ENCODE results near the gene SPNS2. TPM values are rescaled to one million over a fixed set of nuclear protein-coding genes. Genes with fewer than 3 reads are reported as not detected.

SPNS2 gene
- total RNA-seq, 1 experiment from 2014 or later, result 1.6 TPM

- no peak for ATAC-seq
- Histone ChIP-seq H3K27ac (ENCODE audit: low read depth, low read length) (no peak overlapping the region), H3K4me2 (ENCODE audit: low read length) (no peak overlapping the region), H3K79me2 (ENCODE audit: insufficient read depth, low read length) (no peaks in the 10 kb centered on the region), H3K4me1 (ENCODE audit: control insufficient read depth in 1 of 2, insufficient read depth in 2 of 2, low read length in 2 of 2) (no peaks in the 10 kb centered on the region), H3K9me3 (ENCODE audit: control insufficient read depth in 1 of 2, insufficient read depth in 1 of 2, low read depth in 1 of 2, low read length in 2 of 2) (no peaks in the 10 kb centered on the region), H3K36me3 (ENCODE audit: control insufficient read depth in 1 of 2, insufficient read depth in 2 of 2, low read length in 2 of 2) (no peaks in the 10 kb centered on the region), H3K9ac (ENCODE audit: low read length) (no peak overlapping the region), H3K4me3 (replicated peaks in 1 of 2; ENCODE audit: low read depth in 1 of 2, low read length in 2 of 2) (no peak overlapping the region), H2AFZ (ENCODE audit: low read depth, low read length, poor library complexity, severe bottlenecking) (no peak overlapping the region), H3K27me3 (ENCODE audit: insufficient read depth, low read length) (no peaks in the 10 kb centered on the region), H4K20me1 (ENCODE audit: insufficient read depth) (no peaks in the 10 kb centered on the region), H3K9me2 (ENCODE audit: insufficient read depth) (no peaks in the 10 kb centered on the region)
- no TSS peak for BruUV-seq (replicated peaks)
- TF ChIP-seq YY1 (IDR thresholded peaks at IDR 0.05; ENCODE audit: extremely low read depth, insufficient replicate concordance, low read depth, low read length), result no peak
- no peak for TF ChIP-seq CBX3 (IDR thresholded peaks at IDR 0.05; ENCODE audit: low read depth)
- no peak for TF ChIP-seq POLR2AphosphoS5 (IDR thresholded peaks at IDR 0.05; ENCODE audit: low read depth, low read length)
- no peak for TF ChIP-seq ZNF274 (IDR thresholded peaks at IDR 0.05; ENCODE audit: low read depth, low read length)
- TF ChIP-seq JUND (IDR thresholded peaks at IDR 0.05), result no peak
- no peak for TF ChIP-seq RAD21 (IDR thresholded peaks at IDR 0.05; ENCODE audit: low read depth)
- TF ChIP-seq ZFX (IDR thresholded peaks at IDR 0.05), result no peak
- no peak for TF ChIP-seq POLR2A (IDR thresholded peaks at IDR 0.05; ENCODE audit: borderline replicate concordance, extremely low read depth, insufficient read depth, insufficient read length)
- TF ChIP-seq, protein P1, sequence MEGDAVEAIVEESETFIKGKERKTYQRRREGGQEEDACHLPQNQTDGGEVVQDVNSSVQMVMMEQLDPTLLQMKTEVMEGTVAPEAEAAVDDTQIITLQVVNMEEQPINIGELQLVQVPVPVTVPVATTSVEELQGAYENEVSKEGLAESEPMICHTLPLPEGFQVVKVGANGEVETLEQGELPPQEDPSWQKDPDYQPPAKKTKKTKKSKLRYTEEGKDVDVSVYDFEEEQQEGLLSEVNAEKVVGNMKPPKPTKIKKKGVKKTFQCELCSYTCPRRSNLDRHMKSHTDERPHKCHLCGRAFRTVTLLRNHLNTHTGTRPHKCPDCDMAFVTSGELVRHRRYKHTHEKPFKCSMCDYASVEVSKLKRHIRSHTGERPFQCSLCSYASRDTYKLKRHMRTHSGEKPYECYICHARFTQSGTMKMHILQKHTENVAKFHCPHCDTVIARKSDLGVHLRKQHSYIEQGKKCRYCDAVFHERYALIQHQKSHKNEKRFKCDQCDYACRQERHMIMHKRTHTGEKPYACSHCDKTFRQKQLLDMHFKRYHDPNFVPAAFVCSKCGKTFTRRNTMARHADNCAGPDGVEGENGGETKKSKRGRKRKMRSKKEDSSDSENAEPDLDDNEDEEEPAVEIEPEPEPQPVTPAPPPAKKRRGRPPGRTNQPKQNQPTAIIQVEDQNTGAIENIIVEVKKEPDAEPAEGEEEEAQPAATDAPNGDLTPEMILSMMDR (IDR thresholded peaks at IDR 0.05 in 2 of 3, conservative IDR thresholded peaks at IDR 0.05 in 1 of 3; ENCODE audit: borderline replicate concordance in 1 of 3, insufficient read depth in 1 of 3, low read depth in 2 of 3, low read length in 2 of 3), result no peak
- TF ChIP-seq, protein P2, sequence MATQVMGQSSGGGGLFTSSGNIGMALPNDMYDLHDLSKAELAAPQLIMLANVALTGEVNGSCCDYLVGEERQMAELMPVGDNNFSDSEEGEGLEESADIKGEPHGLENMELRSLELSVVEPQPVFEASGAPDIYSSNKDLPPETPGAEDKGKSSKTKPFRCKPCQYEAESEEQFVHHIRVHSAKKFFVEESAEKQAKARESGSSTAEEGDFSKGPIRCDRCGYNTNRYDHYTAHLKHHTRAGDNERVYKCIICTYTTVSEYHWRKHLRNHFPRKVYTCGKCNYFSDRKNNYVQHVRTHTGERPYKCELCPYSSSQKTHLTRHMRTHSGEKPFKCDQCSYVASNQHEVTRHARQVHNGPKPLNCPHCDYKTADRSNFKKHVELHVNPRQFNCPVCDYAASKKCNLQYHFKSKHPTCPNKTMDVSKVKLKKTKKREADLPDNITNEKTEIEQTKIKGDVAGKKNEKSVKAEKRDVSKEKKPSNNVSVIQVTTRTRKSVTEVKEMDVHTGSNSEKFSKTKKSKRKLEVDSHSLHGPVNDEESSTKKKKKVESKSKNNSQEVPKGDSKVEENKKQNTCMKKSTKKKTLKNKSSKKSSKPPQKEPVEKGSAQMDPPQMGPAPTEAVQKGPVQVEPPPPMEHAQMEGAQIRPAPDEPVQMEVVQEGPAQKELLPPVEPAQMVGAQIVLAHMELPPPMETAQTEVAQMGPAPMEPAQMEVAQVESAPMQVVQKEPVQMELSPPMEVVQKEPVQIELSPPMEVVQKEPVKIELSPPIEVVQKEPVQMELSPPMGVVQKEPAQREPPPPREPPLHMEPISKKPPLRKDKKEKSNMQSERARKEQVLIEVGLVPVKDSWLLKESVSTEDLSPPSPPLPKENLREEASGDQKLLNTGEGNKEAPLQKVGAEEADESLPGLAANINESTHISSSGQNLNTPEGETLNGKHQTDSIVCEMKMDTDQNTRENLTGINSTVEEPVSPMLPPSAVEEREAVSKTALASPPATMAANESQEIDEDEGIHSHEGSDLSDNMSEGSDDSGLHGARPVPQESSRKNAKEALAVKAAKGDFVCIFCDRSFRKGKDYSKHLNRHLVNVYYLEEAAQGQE (IDR thresholded peaks at IDR 0.05; ENCODE audit: low read depth), result no peak
- no peak for TF ChIP-seq SP1 (IDR thresholded peaks at IDR 0.05; ENCODE audit: low read depth)
- no peak for TF ChIP-seq TCF7L2 (IDR thresholded peaks at IDR 0.05; ENCODE audit: borderline replicate concordance, extremely low read depth, insufficient read depth, insufficient read length)
- TF ChIP-seq, protein P3, sequence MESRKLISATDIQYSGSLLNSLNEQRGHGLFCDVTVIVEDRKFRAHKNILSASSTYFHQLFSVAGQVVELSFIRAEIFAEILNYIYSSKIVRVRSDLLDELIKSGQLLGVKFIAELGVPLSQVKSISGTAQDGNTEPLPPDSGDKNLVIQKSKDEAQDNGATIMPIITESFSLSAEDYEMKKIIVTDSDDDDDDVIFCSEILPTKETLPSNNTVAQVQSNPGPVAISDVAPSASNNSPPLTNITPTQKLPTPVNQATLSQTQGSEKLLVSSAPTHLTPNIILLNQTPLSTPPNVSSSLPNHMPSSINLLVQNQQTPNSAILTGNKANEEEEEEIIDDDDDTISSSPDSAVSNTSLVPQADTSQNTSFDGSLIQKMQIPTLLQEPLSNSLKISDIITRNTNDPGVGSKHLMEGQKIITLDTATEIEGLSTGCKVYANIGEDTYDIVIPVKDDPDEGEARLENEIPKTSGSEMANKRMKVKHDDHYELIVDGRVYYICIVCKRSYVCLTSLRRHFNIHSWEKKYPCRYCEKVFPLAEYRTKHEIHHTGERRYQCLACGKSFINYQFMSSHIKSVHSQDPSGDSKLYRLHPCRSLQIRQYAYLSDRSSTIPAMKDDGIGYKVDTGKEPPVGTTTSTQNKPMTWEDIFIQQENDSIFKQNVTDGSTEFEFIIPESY (IDR thresholded peaks at IDR 0.05; ENCODE audit: extremely low read depth, insufficient replicate concordance, low read length), result no peak
- no peak for TF ChIP-seq FOSL1 (IDR thresholded peaks at IDR 0.05; ENCODE audit: low read depth)
- no peak for TF ChIP-seq EGR1 (IDR thresholded peaks at IDR 0.05; ENCODE audit: low read depth)
- no peak for TF ChIP-seq SRF (IDR thresholded peaks at IDR 0.05; ENCODE audit: low read depth)
- no peak for TF ChIP-seq CEBPB (IDR thresholded peaks at IDR 0.05; ENCODE audit: low read depth)
- RAD21 ChIA-PET (ENCODE audit: low non-redundant PET in 1 of 2, low total read pairs in 2 of 2, uncharacterized antibody in 2 of 2, unreplicated experiment in 2 of 2), result no interaction called here
- DNase-seq (ENCODE audit: low read depth, low spot score), result no peak
- CTCF ChIA-PET, result no interaction called here
- POLR2A ChIA-PET, result no interaction called here
- intact Hi-C loops (cut with micrococcal nuclease), result no loop called here
Measured at GRCh38 chr17:4574448-4575045, 75.9 kb downstream of the SPNS2 start.

Measured in HCT116 (cell line).